GM19035 (cell line): ENCODE results near the gene SERPINA12.
"Not testable (repeated sequence)": the region's sequence is repeated elsewhere in the genome, so short reads cannot be mapped to it uniquely, and the experiment has no call there.

Experiments
- ATAC-seq: cut with Tn5 transposase; IDR thresholded peaks from one replicate; pipeline ENCODE4 v1.9.1; 2021; ENCODE audit not compliant: unreplicated experiment

Gene SERPINA12

GRCh38 chr14:94494085-94494484, 15.2 kb downstream of the SERPINA12 start:
- ATAC-seq, result peak; percentile 67

- no peak for ATAC-seq
Measured at GRCh38 chr14:94491511-94491910, 17.8 kb downstream of the SERPINA12 start.

- ATAC-seq, result no peak
Measured at GRCh38 chr14:94489336-94489735, 19.9 kb downstream of the SERPINA12 start.

- no peak for ATAC-seq
Measured at GRCh38 chr14:94486883-94487282, 22.4 kb downstream of the SERPINA12 start.

- ATAC-seq, result no peak
Measured at GRCh38 chr14:94485944-94486841, 23.1 kb downstream of the SERPINA12 start.

GRCh38 chr14:94484481-94484880, 24.8 kb downstream of the SERPINA12 start:
- no peak for ATAC-seq

- no peak for ATAC-seq
Measured at GRCh38 chr14:94483729-94484275, 25.5 kb downstream of the SERPINA12 start.

GRCh38 chr14:94483071-94483451, 26.2 kb downstream of the SERPINA12 start:
- ATAC-seq, result no peak

- ATAC-seq, result not testable (repeated sequence)
Measured at GRCh38 chr14:94482132-94483070, 26.9 kb downstream of the SERPINA12 start.

GRCh38 chr14:94481468-94482131, 27.7 kb downstream of the SERPINA12 start:
- ATAC-seq, result no peak

GRCh38 chr14:94480809-94481208, 28.5 kb downstream of the SERPINA12 start:
- no peak for ATAC-seq

GRCh38 chr14:94478420-94478819, 30.8 kb downstream of the SERPINA12 start:
- ATAC-seq, result no peak

- ATAC-seq, result no peak
Measured at GRCh38 chr14:94476023-94476422, 33.2 kb downstream of the SERPINA12 start, which contains the start of gene SERPINA9. Gene SERPINA9, minus strand, starts transcription at chr14:94476197. Its CDS starts 6,357 bp downstream, at chr14:94469840.

GRCh38 chr14:94474581-94475031, 34.7 kb downstream of the SERPINA12 start:
- ATAC-seq, result no peak

- ATAC-seq, result no peak
Measured at GRCh38 chr14:94473666-94474410, 35.4 kb downstream of the SERPINA12 start.

- no peak for ATAC-seq
Measured at GRCh38 chr14:94472842-94473241, 36.4 kb downstream of the SERPINA12 start.

- no peak for ATAC-seq
Measured at GRCh38 chr14:94471045-94471444, 38.2 kb downstream of the SERPINA12 start.

- ATAC-seq, result no peak
Measured at GRCh38 chr14:94470311-94470710, 39.0 kb downstream of the SERPINA12 start.

GRCh38 chr14:94469261-94469660, 40.0 kb downstream of the SERPINA12 start:
- ATAC-seq, result no peak
